Thoracic aorta (tissue), 2 donors: Measurements from ENCODE around the gene NPIPA5. TPM values are rescaled to one million over a fixed set of nuclear protein-coding genes. Genes with fewer than 3 reads are reported as not detected.
"Not testable (repeated sequence)": the region's sequence is repeated elsewhere in the genome, so short reads cannot be mapped to it uniquely, and the experiment has no call there.

Experiments
- ATAC-seq: fragments of 150-250 bp; one replicate; pipeline ENCODE4 v1.8.0; 2017; ENCODE audit warnings: low read depth; ENCODE audit not compliant: insufficient number of reproducible peaks, low FRiP score
- DNase-seq: peaks from one replicate; pipeline ENCODE4 v3.0.0-alpha.2; 2020; ENCODE audit warnings: low spot score
- H3K27ac ChIP-seq, 2 donors: fragments of 200-600 bp; sonication (generic); 1 replicate in 1 of 2; 2 replicates in 1 of 2; pipeline ENCODE4 v1.5.1; 2016; ENCODE audit warnings: mild to moderate bottlenecking in 2 of 2, moderate library complexity in 2 of 2
- H3K27me3 ChIP-seq: fragments of 200-600 bp; sonication (generic); replicated peaks from 2 replicates; pipeline ENCODE4 v1.6.0; 2016; ENCODE audit warnings: mild to moderate bottlenecking; ENCODE audit not compliant: insufficient read depth
- H3K36me3 ChIP-seq: fragments of 200-600 bp; sonication (generic); one replicate; pipeline ENCODE4 v1.5.1; 2016
- H3K4me1 ChIP-seq, 2 donors: fragments of 200-600 bp; sonication (generic); 1 replicate in 1 of 2; 2 replicates in 1 of 2; pipeline versions ENCODE4 v1.5.1 to v1.6.0; 2016; ENCODE audit warnings: low read depth in 2 of 2, mild to moderate bottlenecking in 1 of 2; ENCODE audit not compliant: control insufficient read depth in 1 of 2
- H3K4me3 ChIP-seq: fragments of 200-600 bp; sonication (generic); 2 replicates; pipeline ENCODE4 v1.5.1; 2016; ENCODE audit warnings: mild to moderate bottlenecking
- H3K9me3 ChIP-seq: fragments of 200-600 bp; sonication (generic); 2 replicates; pipeline ENCODE4 v1.5.1; 2016
- CTCF ChIP-seq: fragments of 200-600 bp; sonication (generic); IDR thresholded peaks from one replicate; pipeline ENCODE4 v1.5.1; 2019; ENCODE audit warnings: antibody characterized with exemption
- total RNA-seq, 2 donors: library from RNA; depleted of rRNA; stranded (reverse); fragments of >200 nt; gene quantifications; one replicate each; pipeline versions ENCODE4 v1.1.0 to v1.2.3, GENCODE V29; 2016

NPIPA5 gene
- total RNA-seq, 2 donors from 2014 or later: 5.4 to 28.6 TPM

DNA sequence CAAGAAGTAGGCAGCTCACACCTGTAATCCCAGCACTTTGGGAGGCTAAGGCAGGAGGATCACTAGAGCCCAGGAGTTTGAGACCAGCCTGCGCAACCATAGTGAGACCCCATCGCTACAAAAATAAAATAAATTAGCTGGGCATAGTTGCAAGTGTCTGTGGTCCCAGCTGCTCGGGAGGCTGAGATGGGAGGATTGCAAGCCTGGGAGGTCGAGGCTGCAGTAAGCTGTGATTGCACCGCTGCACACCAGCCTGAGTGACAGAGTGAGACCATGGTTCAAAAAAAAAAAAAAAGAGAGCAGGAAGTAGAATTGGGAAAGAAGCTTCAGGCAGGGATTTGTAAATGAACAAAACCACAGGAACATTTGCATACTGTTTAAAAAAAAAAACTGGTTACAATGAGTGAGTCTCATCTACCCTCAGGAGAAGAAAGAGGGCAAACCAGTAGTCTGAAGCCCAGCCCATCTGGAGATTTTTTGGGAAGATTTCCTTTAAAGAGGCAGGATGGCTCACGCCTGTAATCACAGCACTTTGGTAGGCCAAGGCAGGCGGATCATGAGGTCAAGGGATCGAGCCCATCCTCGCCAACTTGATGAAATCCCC lies 25.4 kb upstream of the NPIPA5 start:
- no peak overlapping the region for H3K27ac ChIP-seq
- ATAC-seq (no peak), DNase-seq (no peak)
- no peaks in the 10 kb centered on the region for H3K27me3 ChIP-seq
- H3K9me3 ChIP-seq: no peaks in the 10 kb centered on the region
- no peaks in the 10 kb centered on the region for H3K36me3 ChIP-seq
- TF ChIP-seq CTCF: no peak
- no peak overlapping the region for H3K4me3 ChIP-seq
- H3K4me1 ChIP-seq: no peaks in the 10 kb centered on the region

DNA sequence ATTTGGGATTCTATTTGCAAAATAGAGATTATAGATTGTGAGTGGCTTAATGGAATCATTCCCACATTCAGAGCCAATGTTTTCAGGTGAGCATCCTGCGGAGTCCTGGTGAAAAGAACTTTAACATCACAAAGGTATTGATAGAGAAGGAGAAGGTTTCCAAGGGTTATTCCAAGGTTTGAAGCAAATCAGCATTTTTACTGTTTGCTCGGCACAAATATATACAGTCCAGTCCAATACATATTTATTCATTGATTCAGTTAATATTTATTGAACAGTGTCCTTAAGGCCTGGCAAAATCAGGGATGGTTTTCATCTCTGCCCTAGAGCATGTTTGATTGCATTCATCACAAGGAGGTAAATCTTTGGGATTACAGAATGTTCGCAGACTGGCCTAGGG lies 23.9 kb upstream of the NPIPA5 start:
- H3K27ac ChIP-seq: no peak overlapping the region
- H3K36me3 ChIP-seq: no peaks in the 10 kb centered on the region
- ATAC-seq (no peak), DNase-seq (no peak)
- no peak for TF ChIP-seq CTCF
- no peaks in the 10 kb centered on the region for H3K27me3 ChIP-seq
- H3K4me1 ChIP-seq: no peaks in the 10 kb centered on the region
- H3K4me3 ChIP-seq: no peak overlapping the region
- no peaks in the 10 kb centered on the region for H3K9me3 ChIP-seq

DNA sequence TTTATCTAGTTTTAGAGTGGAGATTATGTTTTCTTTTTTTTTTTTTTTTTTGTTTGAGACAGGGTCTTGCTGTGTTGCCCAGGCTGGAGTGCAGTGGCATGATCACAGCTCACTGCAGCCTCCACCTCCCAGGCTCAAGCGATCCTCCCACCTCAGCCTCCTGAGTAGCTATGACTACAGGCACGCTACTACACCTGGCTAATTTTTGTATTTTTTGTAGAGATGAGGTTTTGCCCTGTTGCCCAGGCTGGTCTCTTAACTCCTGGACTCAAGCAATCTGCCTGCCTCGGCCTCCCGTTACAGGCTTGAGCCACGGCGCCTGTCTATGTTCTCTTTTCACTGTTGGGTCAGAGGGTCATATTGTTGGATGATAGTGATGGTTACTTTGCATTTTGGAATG lies 22.2 kb upstream of the NPIPA5 start:
- H3K4me3 ChIP-seq, H3K9me3 ChIP-seq, H3K27ac ChIP-seq, DNase-seq, H3K27me3 ChIP-seq, ATAC-seq, H3K36me3 ChIP-seq, H3K4me1 ChIP-seq: not testable (repeated sequence)

DNA sequence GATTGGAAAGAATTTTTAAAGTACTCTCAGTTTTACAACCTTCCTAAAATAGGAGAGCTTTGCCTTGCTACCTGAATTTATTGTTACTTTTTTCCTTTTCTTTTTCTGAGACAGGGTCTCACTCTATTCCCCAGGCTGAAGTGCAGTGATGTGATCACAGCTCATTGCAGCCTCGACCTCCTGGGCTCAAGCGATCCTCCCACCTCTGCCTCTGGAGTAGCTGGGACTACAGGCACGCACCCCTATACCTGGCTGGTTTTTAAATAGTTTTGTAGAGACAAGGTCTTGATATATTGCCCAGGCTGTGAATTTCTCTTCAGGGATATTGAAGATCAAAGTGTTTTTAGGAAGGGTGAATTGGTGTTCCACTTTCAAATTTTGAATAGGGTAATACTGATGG lies 21.2 kb upstream of the NPIPA5 start:
- peaks cover 0 to 7% of the 10 kb centered on the region in 2 donors for H3K4me1 ChIP-seq
- no peak overlapping the region for H3K27ac ChIP-seq
- no peak overlapping the region for H3K4me3 ChIP-seq
- no peak for DNase-seq
- H3K9me3 ChIP-seq: no peaks in the 10 kb centered on the region
- no peaks in the 10 kb centered on the region for H3K36me3 ChIP-seq
- no peaks in the 10 kb centered on the region for H3K27me3 ChIP-seq
- TF ChIP-seq CTCF: no peak
- ATAC-seq: no peak

GRCh38 chr16:15398618-15399316 lies 20.7 kb upstream of the NPIPA5 start:
- no peak for DNase-seq

More at GRCh38 chr16:15398618-15399316, 20.7 kb upstream of the NPIPA5 start:
- Histone ChIP-seq H3K36me3 (no peaks in the 10 kb centered on the region), H3K27ac (no peak overlapping the region), H3K4me3 (no peak overlapping the region), H3K4me1 (peaks cover 0 to 7% of the 10 kb centered on the region in 2 donors), H3K9me3 (no peaks in the 10 kb centered on the region), H3K27me3 (no peaks in the 10 kb centered on the region)
- no peak for ATAC-seq
- TF ChIP-seq CTCF: no peak
